ENCODE measurements around the gene WRAP73. TPM values are rescaled to one million over a fixed set of nuclear protein-coding genes. Genes with fewer than 3 reads are reported as not detected.

The WRAP73 gene
- total RNA-seq, 1 donor from 2014 or later = 20.5 TPM

DNA sequence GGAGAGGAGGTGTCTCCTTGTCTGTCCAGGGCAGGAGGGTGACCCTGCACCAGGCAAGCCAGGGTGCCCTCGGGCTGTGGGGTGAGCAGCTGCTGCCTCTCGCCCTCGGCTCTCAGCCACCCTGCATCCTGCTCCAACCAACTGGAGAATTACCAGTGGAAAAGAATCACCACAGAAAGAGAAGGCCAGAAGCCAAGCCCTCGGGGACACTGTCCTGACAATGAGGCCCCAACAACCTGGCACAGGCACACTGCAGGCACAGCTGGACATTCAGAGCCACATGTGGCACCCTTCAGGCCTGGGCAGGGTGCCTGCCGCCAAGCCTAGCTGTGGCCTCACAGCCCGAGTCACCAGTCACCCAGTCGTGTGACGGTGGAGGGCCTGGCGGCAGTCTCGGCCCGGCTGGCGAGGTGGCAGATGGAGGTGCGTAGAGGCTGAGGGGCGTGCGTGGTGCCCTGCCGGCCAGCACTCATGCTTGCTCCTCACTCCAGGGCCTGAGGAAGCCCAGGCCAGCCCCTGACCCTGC, 50.6 kb downstream of the WRAP73 start:
- H3K4me3 Mint-ChIP-seq (ENCODE audit: unreplicated experiment) = no peak overlapping the region
- H3K4me1 Mint-ChIP-seq (ENCODE audit: unreplicated experiment) = peaks cover 3% of the 10 kb centered on the region
- H3K9me3 Mint-ChIP-seq (ENCODE audit: unreplicated experiment) = no peaks in the 10 kb centered on the region
- H3K36me3 Mint-ChIP-seq (ENCODE audit: unreplicated experiment) = no peaks in the 10 kb centered on the region
- no peak overlapping the region for H3K27ac Mint-ChIP-seq (ENCODE audit: unreplicated experiment)
- TF ChIP-seq, protein P1, sequence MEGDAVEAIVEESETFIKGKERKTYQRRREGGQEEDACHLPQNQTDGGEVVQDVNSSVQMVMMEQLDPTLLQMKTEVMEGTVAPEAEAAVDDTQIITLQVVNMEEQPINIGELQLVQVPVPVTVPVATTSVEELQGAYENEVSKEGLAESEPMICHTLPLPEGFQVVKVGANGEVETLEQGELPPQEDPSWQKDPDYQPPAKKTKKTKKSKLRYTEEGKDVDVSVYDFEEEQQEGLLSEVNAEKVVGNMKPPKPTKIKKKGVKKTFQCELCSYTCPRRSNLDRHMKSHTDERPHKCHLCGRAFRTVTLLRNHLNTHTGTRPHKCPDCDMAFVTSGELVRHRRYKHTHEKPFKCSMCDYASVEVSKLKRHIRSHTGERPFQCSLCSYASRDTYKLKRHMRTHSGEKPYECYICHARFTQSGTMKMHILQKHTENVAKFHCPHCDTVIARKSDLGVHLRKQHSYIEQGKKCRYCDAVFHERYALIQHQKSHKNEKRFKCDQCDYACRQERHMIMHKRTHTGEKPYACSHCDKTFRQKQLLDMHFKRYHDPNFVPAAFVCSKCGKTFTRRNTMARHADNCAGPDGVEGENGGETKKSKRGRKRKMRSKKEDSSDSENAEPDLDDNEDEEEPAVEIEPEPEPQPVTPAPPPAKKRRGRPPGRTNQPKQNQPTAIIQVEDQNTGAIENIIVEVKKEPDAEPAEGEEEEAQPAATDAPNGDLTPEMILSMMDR (IDR thresholded peaks at IDR 0.05) = no peak
- H3K27me3 Mint-ChIP-seq (ENCODE audit: unreplicated experiment) = no peaks in the 10 kb centered on the region
- DNase-seq (ENCODE audit: extremely low spot score, unreplicated experiment) = no peak

DNA sequence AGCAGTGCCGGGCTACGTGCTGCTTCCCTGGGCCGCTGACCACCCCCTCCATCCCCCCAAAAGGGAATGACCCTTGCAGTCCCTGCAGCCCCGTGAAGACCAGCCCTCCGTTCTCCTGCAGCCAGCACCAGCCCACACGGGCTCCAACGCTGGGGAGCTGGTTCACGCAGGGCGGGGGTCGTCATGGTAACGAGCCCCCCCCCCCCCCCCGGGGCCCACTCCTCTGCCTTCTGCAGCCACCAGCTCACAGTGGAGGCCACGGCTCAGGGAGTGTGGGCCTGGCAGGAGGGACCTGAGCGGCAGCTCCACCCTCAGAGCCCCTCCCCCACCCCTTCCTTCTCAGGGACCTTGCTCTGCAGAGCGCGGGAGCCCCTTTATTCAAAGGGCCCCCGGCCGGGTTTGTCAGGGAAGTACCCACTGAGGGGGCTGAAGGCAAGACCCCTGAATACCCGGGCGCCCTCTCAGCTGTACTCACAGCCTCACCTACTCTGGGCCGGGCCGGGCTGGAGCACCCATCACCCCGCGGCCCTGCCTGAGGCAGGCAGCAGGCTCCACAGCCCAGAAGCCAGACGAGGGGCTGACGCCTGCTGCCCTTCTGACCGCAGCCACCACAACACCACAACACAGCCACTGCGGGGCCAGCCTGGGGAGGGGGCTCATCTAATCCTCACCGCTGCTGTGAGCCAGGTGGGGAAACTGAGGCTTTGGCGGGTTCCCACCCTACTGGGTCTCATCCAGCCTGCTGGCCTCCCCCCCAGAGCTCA, 51.2 kb downstream of the WRAP73 start:
- DNase-seq (ENCODE audit: extremely low spot score, unreplicated experiment) = no peak
- TF ChIP-seq, protein P1 (IDR thresholded peaks at IDR 0.05) = no peak
- Mint-ChIP-seq H3K4me3 (ENCODE audit: unreplicated experiment) (no peak overlapping the region), H3K9me3 (ENCODE audit: unreplicated experiment) (no peaks in the 10 kb centered on the region), H3K4me1 (ENCODE audit: unreplicated experiment) (peaks cover 3% of the 10 kb centered on the region), H3K27me3 (ENCODE audit: unreplicated experiment) (no peaks in the 10 kb centered on the region), H3K36me3 (ENCODE audit: unreplicated experiment) (no peaks in the 10 kb centered on the region), H3K27ac (ENCODE audit: unreplicated experiment) (no peak overlapping the region)

DNA sequence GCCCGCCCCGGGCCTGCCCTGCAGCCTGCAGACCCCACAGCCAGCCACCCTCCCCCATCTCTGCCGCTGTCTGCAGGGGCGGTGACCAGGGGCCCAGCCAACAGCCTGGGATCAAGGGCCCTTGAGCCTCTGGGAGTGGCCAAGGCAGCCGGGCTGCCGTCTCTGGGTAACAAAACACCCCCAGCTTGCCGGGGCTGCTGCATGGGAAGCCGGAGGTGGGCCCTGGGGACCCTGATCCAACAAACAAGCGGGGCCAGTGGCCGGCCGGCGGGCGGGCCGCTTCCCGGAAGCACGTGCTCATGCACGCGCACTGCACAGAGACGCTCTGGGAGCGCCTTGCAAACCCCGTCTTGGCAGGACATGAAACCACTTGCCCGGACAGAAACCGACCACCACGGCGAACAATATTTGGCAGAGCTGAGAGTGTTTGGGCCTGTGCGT, 51.8 kb downstream of the WRAP73 start:
- Mint-ChIP-seq H3K4me1 (ENCODE audit: unreplicated experiment) (peaks cover 3% of the 10 kb centered on the region), H3K9me3 (ENCODE audit: unreplicated experiment) (no peaks in the 10 kb centered on the region), H3K4me3 (ENCODE audit: unreplicated experiment) (no peak overlapping the region), H3K36me3 (ENCODE audit: unreplicated experiment) (no peaks in the 10 kb centered on the region), H3K27ac (ENCODE audit: unreplicated experiment) (no peak overlapping the region), H3K27me3 (ENCODE audit: unreplicated experiment) (no peaks in the 10 kb centered on the region)
- DNase-seq (ENCODE audit: extremely low spot score, unreplicated experiment) = no peak
- TF ChIP-seq, protein P1 (IDR thresholded peaks at IDR 0.05) = no peak

DNA sequence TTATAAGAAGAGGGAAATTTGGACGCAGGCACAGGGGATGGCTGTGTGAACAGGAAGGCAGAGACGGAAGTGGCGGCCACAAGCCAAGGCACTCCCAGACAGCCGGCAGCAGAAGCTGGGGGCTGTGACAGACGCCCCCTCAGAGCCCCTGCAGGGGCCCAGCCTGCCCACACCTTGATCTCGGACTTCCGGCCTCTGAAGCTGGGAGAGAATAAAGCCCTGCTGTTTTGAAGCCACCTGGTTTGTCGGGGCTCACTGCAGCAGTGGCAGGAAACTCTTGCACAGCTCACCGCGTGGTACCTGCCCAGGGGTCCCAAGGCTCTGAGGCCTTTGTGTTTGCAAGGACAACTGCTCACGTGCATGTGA, 52.3 kb downstream of the WRAP73 start:
- Mint-ChIP-seq H3K27me3 (ENCODE audit: unreplicated experiment) (no peaks in the 10 kb centered on the region), H3K27ac (ENCODE audit: unreplicated experiment) (no peak overlapping the region), H3K4me3 (ENCODE audit: unreplicated experiment) (no peak overlapping the region), H3K4me1 (ENCODE audit: unreplicated experiment) (peaks cover 3% of the 10 kb centered on the region), H3K9me3 (ENCODE audit: unreplicated experiment) (no peaks in the 10 kb centered on the region), H3K36me3 (ENCODE audit: unreplicated experiment) (no peaks in the 10 kb centered on the region)
- TF ChIP-seq, protein P1 (IDR thresholded peaks at IDR 0.05) = no peak
- DNase-seq (ENCODE audit: extremely low spot score, unreplicated experiment) = no peak
